Measurements from ENCODE around the gene SNRNP70. TPM values are rescaled to one million over a fixed set of nuclear protein-coding genes. Genes with fewer than 3 reads are reported as not detected.

Gene SNRNP70
- total and polyA plus RNA-seq, 2 experiments from 2014 or later = 243 to 361 TPM

GRCh38 chr19:49069026-49069425 lies 16.2 kb upstream of the SNRNP70 start (continued):
- TF ChIP-seq REST (IDR thresholded peaks at IDR 0.05; ENCODE audit: unreplicated experiment) (no peak), ZNF114 (CRISPR knock-in tag; IDR thresholded peaks at IDR 0.05) (no peak), ZNF331 (CRISPR knock-in tag; IDR thresholded peaks at IDR 0.05; ENCODE audit: low read depth) (no peak), POLR2AphosphoS5 (IDR thresholded peaks at IDR 0.05; ENCODE audit: low read depth) (no peak), CTCF (conservative IDR thresholded peaks at IDR 0.05; ENCODE audit: low read depth in 2 of 2) (no peak), NANOG (IDR thresholded peaks at IDR 0.05; ENCODE audit: borderline replicate concordance) (no peak)

- Histone ChIP-seq H2AFZ (no peak overlapping the region), H3K9me2 (ENCODE audit: insufficient read depth) (0 out of 2 replicates have a peak, but pooled peaks cover 6% of the 10 kb centered on the region), H3K4me2 (no peak overlapping the region), H3K4me1 (ENCODE audit: insufficient read depth) (peaks cover 21% of the 10 kb centered on the region), H3K79me2 (replicated peaks; ENCODE audit: insufficient read depth) (no peaks in the 10 kb centered on the region), H3K36me3 (ENCODE audit: insufficient read depth) (no peaks in the 10 kb centered on the region), H3K27me3 (ENCODE audit: insufficient read depth) (peaks cover 88% of the 10 kb centered on the region), H3K27ac (ENCODE audit: low read depth) (no peak overlapping the region), H3F3A (replicated peaks; ENCODE audit: low read depth) (no peaks in the 10 kb centered on the region), H3K4me3 (no peak overlapping the region), H4K20me1 (replicated peaks; ENCODE audit: insufficient read depth) (no peaks in the 10 kb centered on the region; the same call in 1 of the 2 replicates)
- no peak overlapping the region for H3K27ac Mint-ChIP-seq
- H3K4me1 Mint-ChIP-seq = peaks cover 34% of the 10 kb centered on the region
- H3K36me3 Mint-ChIP-seq (ENCODE audit: low read depth) = peaks cover 10% of the 10 kb centered on the region
- no peak for ATAC-seq
- peak overlapping the region; percentile 21; the same call in 1 of the 3 replicates for H3K4me3 Mint-ChIP-seq
- peaks cover 29% of the 10 kb centered on the region for H3K9me3 Mint-ChIP-seq
- no peak for DNase-seq (ENCODE audit: low spot score)
- peaks cover 75% of the 10 kb centered on the region for H3K27me3 Mint-ChIP-seq (ENCODE audit: insufficient read depth, low read depth, poor library complexity)
- TF ChIP-seq NANOG (IDR thresholded peaks at IDR 0.05; ENCODE audit: borderline replicate concordance) = no peak
- TF ChIP-seq REST (IDR thresholded peaks at IDR 0.05; ENCODE audit: unreplicated experiment) = no peak
- TF ChIP-seq EZH2 (IDR thresholded peaks at IDR 0.05; ENCODE audit: low read depth, unreplicated experiment) = no peak
- TF ChIP-seq CTCF (conservative IDR thresholded peaks at IDR 0.05; ENCODE audit: low read depth in 2 of 2) = no peak
Measured at GRCh38 chr19:49070416-49070815, 14.8 kb upstream of the SNRNP70 start.

Data from GM23338 (cell line).